ENCODE results near the gene SNN. TPM values are rescaled to one million over a fixed set of nuclear protein-coding genes. Genes with fewer than 3 reads are reported as not detected.
A peak's percentile ranks its signal among the peaks of the same experiment; 100 is the strongest.

Gene SNN
- total and polyA plus RNA-seq, 2 of the 8 experiments (the other 6 are each of a cell fraction or from before 2014, with no cell fraction given) = 37.4 to 66.9 TPM

- TF ChIP-seq RBBP5 (IDR thresholded peaks at IDR 0.05; ENCODE audit: borderline replicate concordance, low read depth, low read length) = no peak
- TF ChIP-seq TEAD4 (IDR thresholded peaks at IDR 0.05; ENCODE audit: low read depth, low read length) = peak; percentile 53; the same call in 1 of the 2 replicates
- no peak for TF ChIP-seq BCL11A (IDR thresholded peaks at IDR 0.05; ENCODE audit: low read depth in 2 of 2, low read length in 2 of 2)
- TF ChIP-seq KDM1A (IDR thresholded peaks at IDR 0.05; ENCODE audit: borderline replicate concordance, low read length) = no peak
- no peak for TF ChIP-seq GABPA (IDR thresholded peaks at IDR 0.05; ENCODE audit: borderline replicate concordance, insufficient read depth, low read length)
- TF ChIP-seq HDAC6 (IDR thresholded peaks at IDR 0.05; ENCODE audit: low read depth, low read length) = no peak
- no peak for TF ChIP-seq EGR1 (IDR thresholded peaks at IDR 0.05; ENCODE audit: borderline replicate concordance, low read depth, low read length)
- TF ChIP-seq BRCA1 (IDR thresholded peaks at IDR 0.05; ENCODE audit: low read depth, low read length) = no peak
- 0 out of 2 replicates have a peak, but pooled peaks have one; percentile 3 for TF ChIP-seq YY1 (IDR thresholded peaks at IDR 0.05; ENCODE audit: low read depth, low read length)
- no peak for TF ChIP-seq NRF1 (IDR thresholded peaks at IDR 0.05; ENCODE audit: low read depth, low read length)
- TF ChIP-seq JUN (IDR thresholded peaks at IDR 0.05; ENCODE audit: low read depth, low read length) = no peak
- TF ChIP-seq POU5F1 (IDR thresholded peaks at IDR 0.05; ENCODE audit: low read depth, low read length) = 0 out of 2 replicates have a peak, but pooled peaks have one; percentile 44
- TF ChIP-seq CHD2 (IDR thresholded peaks at IDR 0.05; ENCODE audit: low read length) = no peak
- TF ChIP-seq CBX8 (IDR thresholded peaks at IDR 0.05; ENCODE audit: borderline replicate concordance, low read depth, low read length) = no peak
- TF ChIP-seq GTF2F1 (IDR thresholded peaks at IDR 0.05; ENCODE audit: borderline replicate concordance, low read depth, low read length) = no peak; the same call in 1 of the 2 replicates
- TF ChIP-seq RAD21 (IDR thresholded peaks at IDR 0.05 in 1 of 2, conservative IDR thresholded peaks at IDR 0.05 in 1 of 2; ENCODE audit: low read depth in 2 of 2, low read length in 2 of 2) = no peak; a peak in 1 of 4 replicates
- no peak for TF ChIP-seq CEBPB (IDR thresholded peaks at IDR 0.05; ENCODE audit: low read depth, low read length)
- no peak for TF ChIP-seq ZNF274 (IDR thresholded peaks at IDR 0.05; ENCODE audit: borderline replicate concordance, extremely low read depth, low read length)
- TF ChIP-seq PHF8 (conservative IDR thresholded peaks at IDR 0.05; ENCODE audit: low read depth, low read length) = 0 out of 2 replicates have a peak, but pooled peaks have one; percentile 21
- TF ChIP-seq POLR2A (IDR thresholded peaks at IDR 0.05; ENCODE audit: control extremely low read depth in 1 of 2, low read depth in 2 of 2, low read length in 2 of 2) = peak in 1 of 2 experiments; percentile 89; a peak in 1 of 3 replicates
- TF ChIP-seq RNF2 (IDR thresholded peaks at IDR 0.05; ENCODE audit: borderline replicate concordance, low read depth, low read length, missing control alignments, poor library complexity, severe bottlenecking) = no peak
- no peak for TF ChIP-seq KDM5A (IDR thresholded peaks at IDR 0.05; ENCODE audit: low read length)
- TF ChIP-seq POLR2AphosphoS5 (IDR thresholded peaks at IDR 0.05; ENCODE audit: low read depth, low read length) = peak; percentile 84; the same call in 1 of the 2 replicates
- no peak for TF ChIP-seq CBX5 (IDR thresholded peaks at IDR 0.05; ENCODE audit: low read depth, low read length)
- TF ChIP-seq SIN3A (conservative IDR thresholded peaks at IDR 0.05 in 1 of 2, IDR thresholded peaks at IDR 0.05 in 1 of 2; ENCODE audit: low read depth in 1 of 2, low read length in 2 of 2) = no peak
- TF ChIP-seq MAFK (IDR thresholded peaks at IDR 0.05; ENCODE audit: low read depth, low read length) = no peak
Observed at GRCh38 chr16:11636172-11636721, 32.0 kb upstream of the SNN start (continued).
